Measurements from ENCODE around the gene ZNF724. TPM values are rescaled to one million over a fixed set of nuclear protein-coding genes. Genes with fewer than 3 reads are reported as not detected.

ZNF724 gene
- total RNA-seq, result 5.0 and 5.2 TPM in 2 replicates

GRCh38 chr19:23249911-23250649 lies at the start of gene ZNF724:
Gene ZNF724 (minus strand): TSS chr19:23250394. CDS start chr19:23250242, 152 bp downstream.

Other genes with a start within 250 kb of the ZNF724 start
- gene ZNF728, start 247.2 kb downstream of the ZNF724 start, total RNA-seq, result not detected in 2 replicates
- 2.0 and 2.4 TPM in 2 replicates for gene ZNF730, start 133.4 kb downstream of the ZNF724 start, total RNA-seq
- 5.6 and 6.6 TPM in 2 replicates for gene ZNF91, start 145.1 kb upstream of the ZNF724 start, total RNA-seq